ENCODE data around the gene BLOC1S4. TPM values are rescaled to one million over a fixed set of nuclear protein-coding genes. Genes with fewer than 3 reads are reported as not detected.

The BLOC1S4 gene
- total RNA-seq, 3 donors from 2014 or later = 11.8 to 12.8 (median 11.8) TPM

GRCh38 chr4:6733358-6734164 is 17.6 kb downstream of the BLOC1S4 start:
- H3K36me3 ChIP-seq (ENCODE audit: low read depth) = no peaks in the 10 kb centered on the region
- H3K4me1 ChIP-seq (ENCODE audit: low read depth) = no peaks in the 10 kb centered on the region
- no peaks in the 10 kb centered on the region for H3K9me3 ChIP-seq
- no peak overlapping the region for H3K4me3 ChIP-seq
- ATAC-seq (no peak), DNase-seq (no peak)
- TF ChIP-seq CTCF (IDR thresholded peaks at IDR 0.05) = no peak
- intact Hi-C loops (cut with DNase I, micrococcal nuclease) = no loop called here

- Histone ChIP-seq H3K4me1 (ENCODE audit: low read depth) (no peaks in the 10 kb centered on the region), H3K4me3 (no peak overlapping the region), H3K9me3 (no peaks in the 10 kb centered on the region), H3K36me3 (ENCODE audit: low read depth) (no peaks in the 10 kb centered on the region)
- ATAC-seq (no peak), DNase-seq (peak in 1 of 3 donors; percentile 16)
- intact Hi-C loops (cut with DNase I, micrococcal nuclease) = no loop called here
- TF ChIP-seq CTCF (IDR thresholded peaks at IDR 0.05) = no peak
Measured at GRCh38 chr4:6734165-6734786, 18.3 kb downstream of the BLOC1S4 start.

GRCh38 chr4:6739920-6740319 is 23.9 kb downstream of the BLOC1S4 start:
- intact Hi-C loops (cut with DNase I, micrococcal nuclease) = no loop called here
- Histone ChIP-seq H3K36me3 (ENCODE audit: low read depth) (no peaks in the 10 kb centered on the region), H3K4me3 (no peak overlapping the region), H3K9me3 (no peaks in the 10 kb centered on the region), H3K4me1 (ENCODE audit: low read depth) (no peaks in the 10 kb centered on the region)
- ATAC-seq (no peak), DNase-seq (no peak)
- no peak for TF ChIP-seq CTCF (IDR thresholded peaks at IDR 0.05)

- H3K4me1 ChIP-seq (ENCODE audit: low read depth) = no peaks in the 10 kb centered on the region
- no peaks in the 10 kb centered on the region for H3K36me3 ChIP-seq (ENCODE audit: low read depth)
- no peak overlapping the region for H3K4me3 ChIP-seq
- intact Hi-C loops (cut with DNase I, micrococcal nuclease) = no loop called here
- no peaks in the 10 kb centered on the region for H3K9me3 ChIP-seq
- ATAC-seq = no peak
- no peak for TF ChIP-seq CTCF (IDR thresholded peaks at IDR 0.05)
- peak in 1 of 3 donors; percentile 8 for DNase-seq
Measured at GRCh38 chr4:6740347-6740746, 24.4 kb downstream of the BLOC1S4 start.

GRCh38 chr4:6742507-6742906 is 26.5 kb downstream of the BLOC1S4 start:
- ATAC-seq (no peak), DNase-seq (no peak)
- TF ChIP-seq CTCF (IDR thresholded peaks at IDR 0.05) = no peak
- intact Hi-C loops (cut with DNase I, micrococcal nuclease) = no loop called here
- Histone ChIP-seq H3K4me3 (no peak overlapping the region), H3K36me3 (ENCODE audit: low read depth) (no peaks in the 10 kb centered on the region), H3K9me3 (no peaks in the 10 kb centered on the region), H3K4me1 (ENCODE audit: low read depth) (peaks cover 18% of the 10 kb centered on the region)
